T1000 (cell line): ENCODE data around the gene SLC7A4.
"Not testable (repeated sequence)": the region's sequence is repeated elsewhere in the genome, so short reads cannot be mapped to it uniquely, and the experiment has no call there.

ENCODE experiments used
- DNase-seq: peaks from one replicate; lab custom pipeline; 2025; ENCODE audit warnings: mixed read lengths; lab: John Stamatoyannopoulos, UW

SLC7A4 gene

DNA sequence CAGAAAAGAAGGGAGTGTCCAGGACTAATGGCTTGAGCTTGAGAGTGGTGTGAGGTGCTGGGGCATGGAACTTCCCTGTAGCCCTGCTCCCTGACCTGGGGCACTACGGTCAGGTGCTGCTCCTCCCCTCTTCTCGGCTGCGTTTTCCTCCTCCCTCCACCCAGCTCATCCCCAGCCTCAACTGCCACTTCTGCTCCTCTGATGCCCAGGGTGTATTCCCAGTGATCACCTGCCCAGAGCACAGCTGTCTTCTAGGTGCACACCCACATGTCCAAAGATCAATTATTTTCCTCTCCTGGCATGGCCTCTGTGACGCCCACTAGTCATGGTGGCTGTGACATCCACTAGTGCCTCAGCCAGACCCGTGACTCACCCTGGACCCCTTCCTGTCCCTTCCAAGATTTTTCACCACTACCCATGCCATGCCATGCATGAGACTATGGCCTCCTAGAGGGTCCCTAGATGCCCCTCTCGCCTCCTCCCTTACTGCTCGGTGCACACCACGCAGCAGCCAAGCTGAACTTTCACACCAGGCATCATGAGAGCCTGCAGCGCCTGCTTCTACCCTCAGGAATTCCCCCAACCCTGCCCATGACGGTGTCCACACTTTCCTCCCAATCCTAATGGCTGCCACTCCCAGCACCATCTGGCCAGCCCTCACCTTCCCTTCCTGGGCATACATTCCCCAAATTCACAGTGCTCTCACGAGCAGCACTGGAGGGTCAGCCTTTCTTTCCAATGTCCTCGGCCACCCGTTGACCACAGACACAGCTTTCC, 15.5 kb downstream of the SLC7A4 start:
- DNase-seq = no peak

DNA sequence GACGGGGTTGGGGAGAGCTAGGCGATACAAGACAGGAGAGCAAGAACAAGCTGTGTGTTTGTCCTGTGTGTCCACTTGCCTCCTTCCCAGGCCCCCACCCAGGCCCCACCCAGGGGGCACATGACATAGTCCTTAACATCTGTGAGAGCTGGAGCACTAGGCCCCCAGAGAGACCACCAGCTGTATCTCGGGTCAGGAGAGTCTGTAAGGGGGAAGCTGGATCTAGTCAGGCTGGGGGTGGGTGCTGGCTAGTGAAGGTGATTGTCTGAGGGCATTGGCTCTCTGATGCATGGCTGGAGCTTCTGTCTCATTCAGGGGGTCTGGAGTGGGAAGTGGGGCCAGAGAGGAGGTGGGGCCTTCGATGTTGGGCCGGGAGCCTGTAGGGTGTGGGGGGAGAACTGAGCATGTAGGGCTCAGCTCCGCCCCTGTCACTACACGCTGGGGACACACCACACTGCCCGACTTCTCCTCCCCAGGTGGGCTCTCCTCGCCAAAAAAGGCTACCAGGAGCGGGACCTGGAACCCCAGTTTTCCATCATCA, 16.8 kb downstream of the SLC7A4 start:
- DNase-seq = no peak

DNA sequence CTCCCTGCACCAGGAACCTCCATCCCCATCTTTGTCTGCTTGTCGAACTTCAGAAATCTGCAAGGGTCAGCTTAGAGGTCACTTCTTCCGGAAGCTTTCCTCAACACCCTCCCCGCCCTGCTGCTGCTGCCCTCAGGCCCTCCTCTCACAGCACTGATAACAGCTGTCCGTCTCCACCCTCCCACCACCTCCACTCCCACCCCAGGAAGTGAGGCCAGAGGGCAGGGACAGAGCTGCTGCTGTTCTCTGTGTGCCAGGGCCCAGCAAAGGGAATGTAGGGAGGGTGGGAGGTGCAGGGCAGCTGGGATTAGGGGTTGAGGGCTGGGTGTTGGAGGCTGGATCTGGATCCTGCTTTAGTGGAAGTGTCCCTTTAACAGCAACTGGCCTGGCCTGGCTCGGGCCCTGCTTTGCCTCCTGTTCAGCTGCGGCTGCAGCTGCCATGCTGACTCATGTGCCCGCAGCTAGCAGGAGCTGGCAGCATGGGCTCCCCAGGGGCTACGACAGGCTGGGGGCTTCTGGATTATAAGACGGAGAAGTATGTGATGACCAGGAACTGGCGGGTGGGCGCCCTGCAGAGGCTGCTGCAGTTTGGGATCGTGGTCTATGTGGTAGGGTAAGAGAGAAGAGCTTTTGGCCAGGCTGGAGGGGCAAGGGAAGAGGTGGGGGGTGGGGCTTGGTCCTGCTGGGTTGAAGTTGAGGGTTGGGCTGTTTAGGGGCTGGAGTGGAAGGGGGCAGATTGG, 17.5 kb downstream of the SLC7A4 start, which contains the start of gene P2RX6:
P2RX6 (plus strand) TSS at position 440 of the 740 bp plus-strand sequence; CDS start at position 450, 10 bp downstream.
- DNase-seq = peak; percentile 82

DNA sequence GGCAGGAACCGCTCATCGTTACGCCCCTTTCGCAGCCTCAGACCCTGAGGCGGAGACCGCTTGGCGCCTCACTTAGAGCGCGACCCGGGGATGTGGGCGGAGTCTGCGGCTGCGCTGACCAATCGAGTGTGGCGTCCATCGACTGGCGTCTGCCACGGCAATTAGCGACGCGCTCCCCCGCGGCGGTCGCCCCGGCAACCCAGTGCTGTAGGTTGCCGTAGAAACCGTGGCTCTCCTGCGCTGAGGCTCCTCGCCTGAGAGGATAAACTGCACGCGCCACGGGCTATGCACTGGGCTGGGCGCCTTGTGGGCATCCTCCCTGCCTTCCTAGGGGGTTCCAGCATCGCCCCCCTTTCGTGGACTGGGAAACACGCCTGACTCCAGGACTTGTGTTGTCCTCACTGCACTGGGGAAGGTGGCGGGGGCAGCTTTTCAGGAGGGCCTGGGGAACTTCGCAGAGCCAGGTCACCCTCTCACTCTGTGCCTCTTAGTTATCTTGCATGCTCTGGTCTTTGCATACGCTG, 18.1 kb downstream of the SLC7A4 start:
- DNase-seq = peak; percentile 95

DNA sequence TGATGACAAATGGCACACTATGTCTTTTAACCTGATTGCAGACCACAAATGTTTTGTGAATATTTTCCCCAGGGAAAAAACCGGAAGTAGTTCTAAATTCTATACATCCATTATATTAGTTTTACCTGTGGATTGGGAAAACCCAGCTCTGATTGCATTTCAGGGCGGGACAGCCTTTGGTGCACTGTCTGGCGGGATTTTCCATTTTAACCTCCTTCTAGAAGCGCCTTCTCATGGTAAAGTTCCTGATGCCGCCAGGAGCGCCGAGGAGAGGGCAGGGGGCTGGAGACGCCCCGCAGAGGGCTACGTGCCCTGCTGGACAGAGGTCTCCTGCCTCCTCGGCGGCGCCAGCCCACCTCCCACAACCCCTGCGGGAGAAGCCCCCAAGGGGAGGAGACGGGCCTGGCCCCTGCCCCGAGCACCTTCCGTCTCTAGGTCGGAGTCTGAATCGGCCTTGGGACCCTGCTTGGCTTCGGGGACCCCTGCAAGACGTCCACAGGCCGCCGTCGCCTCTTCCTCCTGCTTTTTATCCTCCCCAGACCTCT, 18.6 kb downstream of the SLC7A4 start:
- DNase-seq = peak; percentile 45

DNA sequence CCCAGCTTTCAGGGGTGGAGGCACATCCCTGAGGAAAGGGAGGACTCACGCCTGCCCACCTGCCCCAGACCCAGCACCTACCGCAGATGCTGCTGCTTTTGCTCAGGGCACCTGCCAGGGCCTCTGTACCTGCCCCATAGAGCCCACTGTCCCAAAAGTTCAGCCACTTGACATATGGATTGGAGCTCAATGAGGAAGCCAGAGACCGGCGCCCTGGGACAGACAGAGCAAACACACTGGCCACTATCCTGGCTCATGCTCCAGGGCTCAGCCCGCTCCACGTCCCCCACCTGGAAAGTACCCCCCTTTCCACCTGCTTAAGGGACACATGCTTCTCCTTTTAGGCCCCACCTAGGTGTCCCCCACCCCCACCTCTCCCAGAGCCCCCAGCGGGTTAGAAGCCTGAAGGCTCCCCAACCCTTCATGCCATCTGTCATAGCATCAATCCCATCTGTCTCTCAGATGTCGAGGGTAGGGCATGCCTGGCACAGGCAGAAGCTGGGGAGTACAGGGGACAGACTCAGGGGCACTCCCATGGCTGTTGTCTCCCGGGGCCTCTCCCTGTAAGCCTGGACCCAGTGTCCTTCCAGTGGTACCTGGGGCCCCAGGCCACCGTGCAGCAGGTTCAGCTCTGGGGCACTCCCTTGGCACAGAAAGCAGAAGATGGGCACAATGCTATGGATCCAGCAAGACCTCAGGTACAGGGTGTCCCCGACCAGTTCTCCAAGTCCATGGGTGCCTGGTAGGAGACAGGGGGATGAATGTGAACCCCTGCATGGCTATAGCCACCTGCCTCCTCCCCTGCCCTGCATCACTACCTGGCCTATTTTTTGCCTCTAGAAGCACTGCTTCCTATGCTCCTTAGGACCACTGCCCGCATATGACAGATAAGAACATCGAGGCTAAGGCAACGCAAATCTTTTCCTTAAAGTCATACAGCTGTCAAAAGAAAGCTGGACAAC, 19.6 kb downstream of the SLC7A4 start:
- no peak for DNase-seq

DNA sequence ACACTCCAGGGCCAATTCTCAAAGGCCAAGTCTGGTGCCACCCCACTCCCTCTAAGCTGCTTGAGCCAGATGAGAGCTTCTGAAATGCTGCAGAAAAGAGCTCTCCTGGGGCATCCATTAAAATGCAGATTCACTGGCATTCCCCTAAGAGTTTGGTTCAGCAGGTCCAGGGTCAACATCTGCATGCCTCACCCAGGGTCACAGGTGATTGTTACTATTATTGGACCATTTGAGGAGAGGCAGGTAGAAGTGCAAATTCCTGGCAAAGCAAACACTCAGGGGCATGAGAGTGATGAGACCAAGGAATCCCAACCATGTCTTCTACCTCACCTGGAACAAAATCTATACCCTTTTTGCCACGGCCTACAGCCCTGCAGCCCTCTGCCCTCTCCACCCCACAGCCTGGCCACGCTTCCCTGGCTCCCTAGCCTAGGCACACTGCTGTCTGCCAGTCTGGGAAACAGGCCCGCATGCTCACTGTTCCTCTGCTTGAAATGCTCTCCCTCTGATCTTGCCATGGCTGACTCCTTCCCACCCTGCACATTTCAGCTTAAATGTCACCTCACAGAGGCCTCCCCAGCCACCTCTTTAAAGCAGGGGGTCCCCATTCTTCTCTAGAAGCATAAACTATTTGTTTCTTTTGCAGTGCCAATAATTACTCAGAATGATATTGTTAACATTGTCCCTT, 21.8 kb downstream of the SLC7A4 start:
- DNase-seq = no peak

DNA sequence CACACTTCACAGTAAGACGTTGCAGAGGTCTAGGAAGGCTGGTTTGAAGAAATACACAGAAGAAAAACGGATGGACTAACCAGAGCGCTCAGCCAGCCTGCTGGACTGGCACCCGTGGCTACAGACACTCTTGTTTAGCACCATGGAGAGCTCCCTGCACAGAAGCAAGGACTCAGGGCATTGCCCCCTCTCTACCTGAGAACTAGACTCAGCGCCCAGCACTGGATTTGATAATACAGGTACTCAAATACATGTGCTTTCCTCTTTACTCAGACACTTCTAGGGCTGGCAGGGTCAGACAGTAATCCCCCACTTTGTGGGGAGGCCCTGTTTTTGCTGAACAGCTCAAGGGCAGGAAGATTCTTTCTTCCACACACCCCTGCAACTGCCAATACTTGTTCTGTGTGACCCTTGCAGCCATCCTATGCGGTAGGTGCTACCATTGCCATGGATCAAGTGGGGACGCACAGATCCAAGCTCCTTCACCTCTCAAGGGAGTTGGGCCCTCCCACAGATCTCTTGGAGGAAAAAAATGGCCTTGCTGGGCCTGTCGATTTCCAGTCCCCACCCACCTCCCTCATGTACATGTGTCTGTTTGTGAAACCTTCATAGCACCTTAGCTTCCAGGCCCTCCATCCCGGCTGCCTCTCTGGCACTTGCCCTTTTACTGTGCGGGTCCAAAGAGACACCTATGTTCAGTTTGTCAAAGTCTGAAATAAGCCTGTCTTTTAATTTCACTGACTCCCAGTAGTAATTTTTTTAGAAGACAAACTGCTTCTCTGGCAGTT, 22.5 kb downstream of the SLC7A4 start:
- DNase-seq = no peak

DNA sequence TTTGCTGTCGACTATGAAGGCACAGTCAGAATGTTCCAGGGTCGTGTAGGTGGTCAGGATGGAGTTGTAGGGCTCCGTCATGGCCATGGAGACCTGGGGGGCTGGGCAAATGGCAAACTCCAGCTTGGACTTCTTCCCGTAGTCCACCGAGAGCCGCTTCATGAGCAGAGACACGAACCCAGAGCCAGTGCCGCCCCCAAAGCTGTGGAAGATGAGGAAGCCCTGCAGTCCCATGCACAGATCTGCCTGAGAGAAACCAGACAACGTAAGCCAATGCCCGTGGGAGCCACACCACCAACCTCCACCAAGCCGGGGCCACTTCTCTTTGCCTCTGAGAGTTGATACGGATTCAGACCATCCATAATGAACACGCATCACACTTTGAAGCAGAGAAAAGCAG, 23.2 kb downstream of the SLC7A4 start:
- not testable (repeated sequence) for DNase-seq

DNA sequence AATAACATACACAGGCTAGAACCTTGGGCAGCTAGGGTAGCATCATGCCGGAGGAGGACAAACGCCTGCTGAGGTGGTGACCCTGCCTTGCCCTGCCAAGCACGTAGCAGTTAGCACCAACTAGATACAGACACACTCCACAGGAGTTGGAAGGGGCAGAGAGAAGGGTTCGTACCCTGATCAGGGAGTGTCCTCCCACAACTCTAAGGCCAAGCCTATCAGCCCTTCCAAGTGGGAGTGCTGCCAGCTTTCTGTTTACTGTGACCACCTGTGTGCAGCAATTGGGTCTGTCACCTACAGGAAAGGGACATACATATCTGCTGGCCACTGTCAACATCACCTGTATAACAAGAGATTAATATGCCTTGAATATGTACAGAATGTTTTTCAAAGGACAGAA, 28.6 kb downstream of the SLC7A4 start:
- no peak for DNase-seq

DNA sequence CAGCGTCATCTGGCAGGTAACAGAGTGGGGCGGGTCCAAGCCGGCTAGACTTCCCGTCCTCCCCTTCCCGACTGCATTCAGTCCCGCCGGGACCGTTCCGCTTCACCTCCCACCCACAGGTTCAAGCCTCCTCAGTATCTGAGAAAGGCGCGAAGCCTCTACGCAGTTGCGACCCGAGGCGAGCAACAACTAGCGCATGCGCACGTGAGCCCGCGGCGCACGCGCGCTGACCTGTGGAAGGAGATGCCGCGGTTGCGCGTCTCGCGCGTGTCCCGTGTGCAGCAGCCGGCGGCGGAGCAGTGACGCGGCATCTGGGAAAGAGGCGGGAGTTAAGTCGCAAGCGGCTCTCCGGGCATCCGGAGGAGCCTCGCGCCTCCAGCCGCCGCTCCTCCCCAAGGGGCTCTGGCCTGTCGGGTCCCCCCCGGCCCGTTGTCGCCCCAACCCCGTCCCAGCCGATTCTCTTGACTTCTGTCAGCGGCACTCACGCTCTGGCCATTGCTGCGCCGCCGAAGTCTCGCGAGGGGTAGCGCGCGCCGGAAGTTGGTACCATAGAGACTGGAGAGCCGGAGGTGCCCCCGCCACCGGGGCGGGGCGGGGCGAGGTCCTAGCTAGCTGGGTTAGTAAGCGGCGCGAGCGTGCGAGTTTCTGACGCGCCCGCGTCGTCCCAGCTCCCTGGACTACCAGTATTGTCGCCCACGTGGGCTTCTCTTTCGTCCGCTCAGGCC, 30.6 kb downstream of the SLC7A4 start, which contains the start of gene THAP7:
THAP7 (minus strand) TSS at position 518 of the 725 bp plus-strand sequence; CDS start at position 311, 207 bp downstream.
- peak; percentile 92 for DNase-seq

DNA sequence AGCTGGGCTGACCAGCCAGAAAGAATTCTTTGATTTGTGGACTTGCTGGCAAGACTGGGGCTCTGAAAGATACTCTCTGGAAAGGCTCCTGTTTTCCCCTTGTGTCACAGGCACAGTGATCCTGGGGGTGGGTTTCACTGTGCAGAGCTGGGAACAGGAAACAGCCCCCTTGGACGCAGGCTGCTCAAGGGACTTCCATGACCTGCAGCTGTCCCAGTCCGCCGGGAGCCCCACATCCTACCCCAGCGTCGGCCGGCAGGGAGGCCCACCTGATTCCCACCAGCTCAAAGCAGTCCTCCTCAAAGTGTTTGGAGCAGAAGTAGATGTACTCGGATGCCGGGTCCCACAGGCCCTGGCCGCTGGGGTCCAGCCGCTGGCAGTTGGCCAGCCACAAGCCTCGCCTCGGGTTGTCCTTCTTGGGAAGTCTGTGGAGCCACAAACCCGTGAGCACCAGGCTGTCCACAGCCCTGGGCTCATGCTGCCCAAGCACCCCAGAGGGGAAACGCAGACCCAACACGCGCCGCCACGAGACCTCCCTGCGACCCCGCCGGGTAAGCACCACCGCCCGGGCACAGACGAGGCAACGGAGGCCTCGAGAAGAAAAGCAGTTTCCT, 31.3 kb downstream of the SLC7A4 start:
- no peak for DNase-seq

DNA sequence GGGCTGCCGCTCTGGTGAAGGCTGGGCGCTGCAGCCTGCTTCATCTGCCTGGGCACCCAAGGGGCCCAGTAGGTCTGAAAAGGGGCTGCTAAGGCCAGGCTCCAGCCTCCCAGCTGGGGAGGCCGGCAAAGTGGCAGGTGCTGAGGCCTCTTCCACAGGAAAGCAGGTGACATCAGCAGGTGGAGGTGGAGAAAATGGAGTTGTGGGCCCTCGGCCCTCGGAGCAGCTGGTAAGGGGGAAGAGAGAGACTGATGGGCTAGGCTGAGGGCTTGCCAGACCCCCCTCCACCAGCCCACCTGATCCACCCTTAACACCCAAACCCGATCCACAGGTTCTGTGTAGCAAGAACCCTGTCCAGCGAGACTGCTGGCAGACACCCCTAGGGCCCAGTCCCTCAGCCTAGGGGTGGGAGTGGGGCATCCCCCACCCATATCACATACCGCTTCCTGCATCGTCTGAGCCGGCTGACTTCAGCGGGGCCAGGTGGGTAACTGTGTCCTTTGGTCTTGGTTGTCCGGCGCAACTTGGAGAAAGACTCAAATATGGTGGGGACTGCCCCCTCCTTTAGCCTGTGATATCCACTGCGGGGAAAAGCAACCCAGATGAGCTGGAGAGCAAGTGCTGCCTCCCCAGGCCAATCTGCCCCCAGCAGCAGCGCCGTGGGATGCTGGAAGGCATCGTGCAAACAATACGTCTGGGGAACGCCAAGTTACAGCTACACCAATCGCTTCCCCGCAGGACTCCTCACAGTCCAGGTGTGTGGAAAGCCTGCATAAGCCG, 32.0 kb downstream of the SLC7A4 start:
- DNase-seq = no peak

DNA sequence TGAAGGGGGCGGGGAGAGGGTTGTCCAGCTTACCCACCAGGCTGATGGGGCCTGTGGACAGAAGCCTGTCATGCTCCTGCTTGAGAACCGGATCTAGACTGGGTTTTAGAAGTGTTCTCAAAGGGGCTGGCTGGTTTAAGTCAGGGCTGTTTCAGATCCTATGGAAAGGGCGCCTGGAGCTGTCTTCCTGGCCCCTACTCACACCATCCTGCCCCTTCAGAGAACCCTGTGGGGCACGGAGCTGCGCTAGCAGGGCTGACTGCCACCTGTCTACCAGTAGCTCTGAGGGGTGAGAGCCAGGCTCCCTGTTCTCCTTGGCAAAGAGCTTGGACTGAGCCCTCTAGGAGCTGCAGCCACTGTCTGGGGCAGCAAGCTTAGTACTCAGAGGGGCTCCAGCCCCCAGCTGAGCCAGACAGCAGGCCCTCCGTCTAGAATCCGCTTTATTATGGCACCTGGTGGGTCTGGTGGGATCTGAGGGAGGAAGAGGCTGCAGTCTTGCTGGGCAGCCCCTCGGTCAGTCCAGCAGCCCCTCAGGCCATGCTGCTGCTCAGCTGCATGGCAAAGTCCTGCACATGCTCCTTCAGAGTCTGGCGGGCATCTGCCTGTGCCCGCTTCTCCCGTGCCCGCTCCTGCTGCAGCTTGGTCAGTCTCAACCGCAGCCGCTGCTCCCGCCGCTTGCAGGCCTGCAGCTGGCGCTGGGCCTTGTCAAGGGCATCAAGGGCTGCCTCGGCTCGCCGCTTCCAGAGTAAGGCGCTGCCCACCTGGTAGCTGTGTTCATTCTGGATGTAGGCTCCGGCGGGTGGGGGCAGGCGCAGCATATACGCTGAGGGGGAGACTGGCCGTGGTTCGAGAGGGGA, 32.8 kb downstream of the SLC7A4 start:
- DNase-seq = no peak

DNA sequence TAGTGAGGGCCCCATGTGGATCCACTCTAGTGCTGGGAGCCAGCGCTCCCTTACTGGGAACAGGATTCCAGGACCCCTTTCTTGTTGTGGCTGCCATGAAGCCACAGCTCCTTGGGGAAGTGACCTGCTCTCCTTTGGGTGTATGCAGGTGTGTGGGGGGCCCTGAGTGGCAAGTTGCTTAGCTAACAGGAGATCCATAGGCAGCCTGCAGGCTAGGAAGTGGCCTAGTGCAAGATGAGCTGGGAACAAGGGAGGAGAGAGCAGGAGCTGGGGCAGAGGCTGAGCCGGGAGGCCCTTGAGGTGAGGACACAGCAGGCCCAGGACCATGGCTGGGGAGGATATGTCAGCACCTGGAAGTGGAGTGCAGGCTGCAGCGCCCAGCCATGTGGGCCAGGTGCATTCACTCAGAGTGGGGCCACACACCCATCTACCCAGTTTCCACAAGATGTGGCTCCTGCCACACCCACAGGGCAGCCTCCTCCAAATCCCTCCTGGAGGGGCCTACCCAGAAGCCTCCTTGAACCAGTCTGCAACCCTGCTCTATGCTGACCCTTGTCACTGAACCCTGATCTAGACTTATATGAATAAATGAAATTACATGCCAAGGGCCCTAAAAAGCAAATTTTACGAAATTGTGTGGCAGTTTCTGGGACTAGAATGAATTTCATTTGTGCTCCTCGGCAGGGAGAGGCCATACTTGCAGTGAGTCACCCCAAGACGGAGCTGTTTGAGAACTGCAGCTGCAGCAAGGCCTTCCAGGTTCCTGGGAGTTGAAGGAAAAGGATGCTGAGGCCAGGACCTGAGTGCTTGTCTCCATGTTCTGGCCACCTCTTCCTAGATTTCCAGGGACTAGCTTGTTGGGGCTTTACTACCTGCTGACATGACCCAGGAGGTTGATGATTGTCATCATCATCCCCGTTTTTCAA, 33.7 kb downstream of the SLC7A4 start:
- no peak for DNase-seq
